ENCODE measurements around the gene LAIR1. TPM values are rescaled to one million over a fixed set of nuclear protein-coding genes. Genes with fewer than 3 reads are reported as not detected.

The LAIR1 gene
- polyA plus RNA-seq, 1 donor = 13.0 TPM

DNA sequence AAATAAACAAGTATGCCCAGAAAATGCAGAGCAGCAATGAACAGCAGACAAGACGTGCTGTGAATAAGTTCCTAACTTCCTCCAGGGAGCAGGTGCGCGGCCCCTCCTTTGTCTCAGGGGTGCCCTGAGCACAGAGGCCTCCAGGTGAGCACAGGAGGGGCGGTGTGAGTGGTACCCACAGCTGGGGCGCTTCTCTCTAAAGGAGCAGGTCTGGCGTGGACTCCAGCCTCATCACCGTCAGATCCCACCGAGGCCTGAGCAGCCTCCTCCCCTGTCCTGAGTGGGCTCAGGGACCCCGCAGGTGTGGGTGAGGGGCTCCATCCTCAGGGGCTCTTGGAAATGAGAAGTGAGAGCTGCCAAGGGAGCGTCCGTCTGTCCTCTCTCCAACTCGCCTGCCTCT lies 54.9 kb downstream of the LAIR1 start:
- no CpG with 5 or more reads among the region's 12 CpGs for WGBS (ENCODE audit: insufficient coverage, low lambda C conversion rate)
- H3K4me3 ChIP-seq (ENCODE audit: low read length) = no peak overlapping the region
- no peaks in the 10 kb centered on the region for H3K4me1 ChIP-seq (ENCODE audit: control insufficient read depth, insufficient read depth, low read length)
- no peaks in the 10 kb centered on the region for H3K27me3 ChIP-seq (ENCODE audit: control insufficient read depth, insufficient read depth, low read length)
- H3K9me3 ChIP-seq (ENCODE audit: control insufficient read depth, low read depth, low read length) = no peaks in the 10 kb centered on the region
- DNase-seq = no peak
- H3K36me3 ChIP-seq (ENCODE audit: control insufficient read depth, insufficient read depth, low read length) = no peaks in the 10 kb centered on the region
- no peak overlapping the region for H3K27ac ChIP-seq (ENCODE audit: low read length)

DNA sequence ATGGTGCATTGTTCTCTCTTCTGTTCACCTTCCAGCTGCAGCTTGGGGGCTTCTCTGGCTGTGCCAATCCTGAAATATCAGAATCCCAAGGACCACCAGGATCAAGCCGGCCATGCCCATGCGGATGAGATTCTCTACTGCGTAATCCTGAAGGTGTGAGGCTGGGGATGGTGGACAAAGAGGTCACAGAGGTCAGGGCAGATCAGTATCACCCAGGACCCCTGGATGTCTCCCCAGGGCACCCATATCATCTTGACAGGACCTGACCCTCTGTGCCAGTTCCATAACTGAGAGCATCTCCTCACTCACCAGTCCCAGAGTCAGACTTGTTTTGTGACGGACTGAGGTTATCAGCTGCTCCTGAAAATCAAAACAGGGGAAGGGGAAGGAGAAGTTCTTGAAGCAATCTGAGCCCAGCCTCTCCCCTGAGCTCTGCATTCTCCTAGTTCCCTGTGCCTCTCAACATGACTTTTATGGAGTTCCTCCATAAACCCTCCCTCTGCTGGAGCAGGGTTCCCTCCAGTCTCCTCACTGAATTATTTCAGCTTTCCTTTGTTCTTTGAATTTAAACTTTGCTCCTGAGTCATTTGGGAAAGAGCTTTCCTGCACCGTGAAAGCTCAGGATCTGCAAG lies 57.2 kb downstream of the LAIR1 start:
- H3K9me3 ChIP-seq (ENCODE audit: control insufficient read depth, low read depth, low read length) = no peaks in the 10 kb centered on the region
- DNase-seq = no peak
- no peaks in the 10 kb centered on the region for H3K4me1 ChIP-seq (ENCODE audit: control insufficient read depth, insufficient read depth, low read length)
- H3K4me3 ChIP-seq (ENCODE audit: low read length) = no peak overlapping the region
- no peak overlapping the region for H3K27ac ChIP-seq (ENCODE audit: low read length)
- H3K27me3 ChIP-seq (ENCODE audit: control insufficient read depth, insufficient read depth, low read length) = no peaks in the 10 kb centered on the region
- no CpG with 5 or more reads among the region's 5 CpGs for WGBS (ENCODE audit: insufficient coverage, low lambda C conversion rate)
- H3K36me3 ChIP-seq (ENCODE audit: control insufficient read depth, insufficient read depth, low read length) = no peaks in the 10 kb centered on the region

DNA sequence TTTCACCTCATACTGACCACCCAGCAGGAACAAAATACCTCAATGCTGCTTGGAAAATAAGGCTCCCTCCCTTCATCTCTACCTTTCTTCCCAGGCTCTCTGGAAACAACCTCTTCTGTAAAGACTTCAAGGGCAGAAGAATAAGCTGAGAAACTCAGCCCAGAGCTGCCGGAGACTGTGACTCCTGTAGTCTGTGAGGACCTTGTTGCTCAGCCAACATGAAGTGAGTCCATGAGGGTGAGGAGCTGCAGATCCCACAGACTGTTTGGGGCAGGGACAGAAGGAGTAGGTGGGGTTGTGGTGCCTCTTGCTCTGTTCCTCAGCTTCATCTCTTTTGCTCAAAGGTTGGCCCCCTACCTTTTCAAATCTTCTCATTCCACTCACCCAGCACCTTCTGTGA lies 59.6 kb downstream of the LAIR1 start:
- no peak for DNase-seq

GRCh38 chr19:54302257-54302656 lies 62.5 kb downstream of the LAIR1 start:
- Histone ChIP-seq H3K27me3 (ENCODE audit: control insufficient read depth, insufficient read depth, low read length) (no peaks in the 10 kb centered on the region), H3K4me3 (ENCODE audit: low read length) (no peak overlapping the region), H3K36me3 (ENCODE audit: control insufficient read depth, insufficient read depth, low read length) (no peaks in the 10 kb centered on the region), H3K9me3 (ENCODE audit: control insufficient read depth, low read depth, low read length) (no peaks in the 10 kb centered on the region), H3K27ac (ENCODE audit: low read length) (no peak overlapping the region), H3K4me1 (ENCODE audit: control insufficient read depth, insufficient read depth, low read length) (no peaks in the 10 kb centered on the region)
- WGBS (ENCODE audit: insufficient coverage, low lambda C conversion rate) = 60% methylated on average over 1 of the region's 4 CpGs
- no peak for DNase-seq

More for the DNA sequence above, 59.6 kb downstream of the LAIR1 start:
- H3K4me3 ChIP-seq (ENCODE audit: low read length) = no peak overlapping the region
- no CpG with 5 or more reads among the region's 1 CpG for WGBS (ENCODE audit: insufficient coverage, low lambda C conversion rate)
- no peaks in the 10 kb centered on the region for H3K27me3 ChIP-seq (ENCODE audit: control insufficient read depth, insufficient read depth, low read length)
- H3K4me1 ChIP-seq (ENCODE audit: control insufficient read depth, insufficient read depth, low read length) = no peaks in the 10 kb centered on the region
- H3K9me3 ChIP-seq (ENCODE audit: control insufficient read depth, low read depth, low read length) = no peaks in the 10 kb centered on the region
- no peak overlapping the region for H3K27ac ChIP-seq (ENCODE audit: low read length)
- no peaks in the 10 kb centered on the region for H3K36me3 ChIP-seq (ENCODE audit: control insufficient read depth, insufficient read depth, low read length)

Other genes with a start within 250 kb of the LAIR1 start
- gene TFPT, start 249.3 kb downstream of the LAIR1 start, polyA plus RNA-seq = 16.6 TPM
- gene PRPF31, start 249.2 kb downstream of the LAIR1 start, polyA plus RNA-seq = 48.6 TPM
- gene CNOT3, start 227.2 kb downstream of the LAIR1 start, polyA plus RNA-seq = 37.2 TPM
- gene LENG1, start 205.2 kb downstream of the LAIR1 start, polyA plus RNA-seq = 9.5 TPM
- gene TMC4, start 191.8 kb downstream of the LAIR1 start, polyA plus RNA-seq = 110 TPM
- gene MBOAT7, start 175.4 kb downstream of the LAIR1 start, polyA plus RNA-seq = 97.9 TPM
- gene TSEN34, start 173.6 kb downstream of the LAIR1 start, polyA plus RNA-seq = 52.7 TPM
- 2,940 TPM for gene RPS9, start 164.1 kb downstream of the LAIR1 start, polyA plus RNA-seq
- 2.9 TPM for gene LILRB3, start 141.9 kb downstream of the LAIR1 start, polyA plus RNA-seq
- gene LILRA6, start 122.1 kb downstream of the LAIR1 start, polyA plus RNA-seq = 0.73 TPM
- 7.6 TPM for gene LILRB5, start 107.7 kb downstream of the LAIR1 start, polyA plus RNA-seq
- gene LILRB2, start 83.8 kb downstream of the LAIR1 start, polyA plus RNA-seq = 2.6 TPM
- gene LILRA5, start 51.8 kb downstream of the LAIR1 start, polyA plus RNA-seq = 1.9 TPM
- gene LILRA4, start 25.8 kb downstream of the LAIR1 start, polyA plus RNA-seq = 0.18 TPM
- 8.2 TPM for gene TTYH1, start 50.5 kb upstream of the LAIR1 start, polyA plus RNA-seq
- 248 TPM for gene LENG8, start 84.3 kb upstream of the LAIR1 start, polyA plus RNA-seq
- gene LENG9, start 98.8 kb upstream of the LAIR1 start, polyA plus RNA-seq = 9.2 TPM
- 161 TPM for gene CDC42EP5, start 108.4 kb upstream of the LAIR1 start, polyA plus RNA-seq
- 0.09 TPM for gene LAIR2, start 137.9 kb upstream of the LAIR1 start, polyA plus RNA-seq
- gene LILRA2, start 208.9 kb upstream of the LAIR1 start, polyA plus RNA-seq = 0.24 TPM
- 0.43 TPM for gene LILRA1, start 228.7 kb upstream of the LAIR1 start, polyA plus RNA-seq